Liver (tissue), 3 donors: Measurements from ENCODE around the gene KDM4C.

Experiments used
- CTCF ChIP-seq: fragments of 150-350 bp; IDR thresholded peaks from 2 replicates; pipeline ENCODE4 v1.5.1; 2017; ENCODE audit warnings: improper control_type of control experiment, low read depth, low read length; ENCODE audit not compliant: missing input control
- FOXA1 ChIP-seq: IDR thresholded peaks from 2 replicates; pipeline ENCODE4 v1.6.1; 2016; ENCODE audit warnings: antibody characterized with exemption
- TAF1 ChIP-seq: conservative IDR thresholded peaks from 2 replicates; pipeline ENCODE4 v1.6.1; 2016; ENCODE audit warnings: antibody characterized with exemption, mild to moderate bottlenecking
- donor health status: healthy.
- donor health status: healthy.

- TF ChIP-seq CTCF (no peak), TAF1 (no peak), FOXA1 (no peak)
Observed at GRCh38 chr9:7161469-7161868, 403.7 kb downstream of the KDM4C start.
